ENCODE data around the gene TOR3A.

DNA sequence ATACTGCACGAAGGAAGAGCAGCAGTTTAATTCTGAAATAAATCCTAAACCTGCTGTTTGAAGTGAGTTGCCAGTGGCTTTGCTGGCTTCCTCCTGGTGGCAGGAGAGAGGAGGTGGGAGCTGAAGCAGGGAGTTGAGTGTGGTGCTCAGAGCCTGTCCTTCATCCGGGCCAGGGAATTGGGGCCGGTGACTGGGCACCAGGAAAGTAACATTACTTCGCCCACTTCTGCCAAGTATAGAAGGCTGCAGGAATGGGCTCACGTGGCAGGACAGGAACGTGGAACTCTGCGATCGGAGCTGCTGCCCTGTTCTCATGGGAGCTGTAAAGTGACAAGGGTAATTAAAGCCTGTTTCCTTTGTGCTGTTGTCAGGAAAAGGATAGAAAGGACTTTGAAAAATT, 8.7 kb downstream of the TOR3A start:
- TF ChIP-seq CTCF (IDR thresholded peaks at IDR 0.05) (no peak), ZFX (IDR thresholded peaks at IDR 0.05; ENCODE audit: borderline replicate concordance) (no peak)

Measured in 22Rv1 (cell line).